GM10847 (cell line): ENCODE results near the gene SLC6A19.

Experiments
- POLR2A ChIP-seq: IDR thresholded peaks from 2 replicates; pipeline ENCODE4 v1.6.1; 2011; ENCODE audit not compliant: insufficient read length; ENCODE audit errors: extremely low read depth

The SLC6A19 gene

GRCh38 chr5:1173485-1174070, 27.8 kb upstream of the SLC6A19 start:
- no peak for TF ChIP-seq POLR2A

DNA sequence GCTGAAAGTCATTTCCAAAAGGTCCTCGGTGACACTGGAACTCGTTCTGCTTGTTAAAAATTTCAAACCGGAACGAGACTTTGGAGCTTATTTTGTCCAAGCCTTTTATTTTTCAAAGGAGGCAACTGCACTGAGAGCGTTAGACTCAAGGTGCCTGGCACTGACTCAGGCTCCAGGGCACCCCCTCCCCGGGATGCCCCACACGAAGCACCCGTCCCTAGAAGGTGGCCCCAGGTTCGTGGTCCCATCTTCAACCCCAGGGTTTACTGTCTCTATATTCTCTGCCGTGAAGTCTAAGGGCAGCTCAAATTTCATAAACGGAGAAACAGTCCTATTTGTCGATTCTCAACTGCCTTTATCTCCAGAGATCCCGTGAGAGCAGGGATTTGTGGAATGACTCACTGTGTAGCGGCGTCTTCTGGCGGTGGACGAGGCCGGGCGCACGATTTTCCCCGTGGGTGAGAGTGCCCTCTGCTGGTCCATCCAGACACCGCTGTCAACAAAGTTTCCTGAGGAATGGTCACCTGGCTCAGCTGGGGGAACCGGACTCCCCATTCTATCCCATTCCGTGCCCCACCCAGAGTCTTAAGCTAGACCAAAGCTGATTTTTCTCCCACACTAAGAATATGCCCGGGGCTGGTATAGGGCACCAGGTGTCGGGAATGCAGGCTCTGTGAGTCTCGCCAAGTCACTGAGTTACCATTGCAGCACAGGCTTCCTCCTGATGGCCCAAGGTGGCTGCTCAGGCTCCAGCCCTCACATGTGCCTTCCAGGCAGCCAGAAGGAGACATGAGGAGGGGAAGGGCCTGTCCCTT, 27.1 kb upstream of the SLC6A19 start:
- no peak for TF ChIP-seq POLR2A

- TF ChIP-seq POLR2A: no peak
These were observed 26.4 kb upstream of the SLC6A19 start for GRCh38 chr5:1175015-1175414.

DNA sequence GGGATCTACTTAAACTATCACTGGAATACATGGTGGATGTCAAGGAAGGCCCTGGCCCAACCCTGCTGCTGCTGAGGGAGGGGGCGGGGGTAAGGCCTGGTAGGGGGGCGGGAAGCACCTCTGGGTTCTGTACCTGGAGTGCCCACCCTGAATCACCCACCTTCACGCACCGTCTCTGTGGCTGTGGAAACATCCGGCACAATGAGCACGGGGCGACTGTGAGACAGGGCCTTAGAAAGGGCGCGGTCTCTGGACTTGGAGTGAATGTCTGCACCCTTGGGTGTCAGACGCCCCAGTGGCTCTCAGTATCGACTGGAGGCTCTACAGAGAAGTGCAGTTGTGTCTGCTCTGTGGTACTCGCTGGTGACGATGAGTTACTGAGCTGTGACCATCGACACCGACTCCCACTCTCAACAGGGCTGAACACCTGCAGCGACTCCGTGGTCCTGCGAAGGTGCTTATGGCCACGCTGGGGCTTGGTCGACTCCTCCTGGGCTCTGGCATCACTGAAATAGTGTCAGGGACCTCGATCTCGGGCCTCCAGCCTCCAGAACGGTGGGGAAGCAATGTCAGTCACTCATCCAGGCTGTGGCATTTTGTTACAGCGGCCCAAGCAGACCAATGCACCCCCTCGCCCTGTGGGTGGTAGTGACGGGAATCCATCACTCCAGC, 25.5 kb upstream of the SLC6A19 start:
- TF ChIP-seq POLR2A: no peak

GRCh38 chr5:1176473-1177391, 24.7 kb upstream of the SLC6A19 start:
- TF ChIP-seq POLR2A: no peak

- TF ChIP-seq POLR2A: no peak
These were observed 23.4 kb upstream of the SLC6A19 start for GRCh38 chr5:1177826-1178528.

GRCh38 chr5:1178529-1179382, 22.6 kb upstream of the SLC6A19 start:
- no peak for TF ChIP-seq POLR2A

DNA sequence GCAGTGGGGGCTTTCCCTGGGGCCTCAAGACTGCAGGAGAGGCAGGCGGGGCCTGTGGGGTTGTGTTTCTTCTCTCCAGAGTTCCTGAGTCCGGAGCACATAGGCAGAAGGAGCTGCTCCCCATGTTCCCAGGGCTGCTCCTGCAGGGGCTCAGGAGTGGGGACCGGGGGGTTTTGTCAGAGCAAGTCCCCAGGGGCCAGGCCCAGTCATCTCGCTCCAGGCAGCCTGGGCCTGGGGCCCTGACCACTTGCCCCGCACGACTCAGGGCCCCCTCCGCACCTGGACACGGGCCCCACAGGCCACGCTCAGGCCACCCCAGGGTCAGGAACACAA, 22.0 kb upstream of the SLC6A19 start:
- TF ChIP-seq POLR2A: no peak

GRCh38 chr5:1180096-1180495, 21.3 kb upstream of the SLC6A19 start:
- TF ChIP-seq POLR2A: no peak

DNA sequence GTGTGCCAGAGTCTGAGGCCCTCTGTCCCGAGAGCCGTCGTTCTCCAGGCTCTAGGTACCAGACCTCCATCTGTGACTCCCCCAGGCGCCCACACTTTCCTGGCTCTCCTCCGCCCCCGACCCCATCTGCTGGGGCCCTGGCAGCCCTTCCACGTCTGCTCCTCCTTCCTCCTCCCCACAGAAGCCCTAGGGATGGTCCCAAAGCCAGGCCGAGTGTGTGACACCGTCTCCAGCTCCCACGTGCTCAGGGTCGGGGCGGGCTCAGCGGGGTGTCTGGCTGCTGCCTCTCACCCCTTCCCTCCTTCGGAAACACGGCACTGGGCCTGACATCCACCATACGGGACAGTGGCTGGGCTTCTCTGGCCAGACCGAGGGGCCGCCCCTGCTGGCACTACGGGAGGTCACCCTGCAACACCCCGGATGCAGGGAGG, 20.5 kb upstream of the SLC6A19 start:
- TF ChIP-seq POLR2A: no peak

GRCh38 chr5:1181451-1182359, 19.7 kb upstream of the SLC6A19 start:
- no peak for TF ChIP-seq POLR2A

- no peak for TF ChIP-seq POLR2A
These were observed 19.1 kb upstream of the SLC6A19 start for GRCh38 chr5:1182360-1182632.
